Mammary epithelial cell (primary cell): ENCODE data around the gene GGT7.

ENCODE experiments used
- CTCF ChIP-seq, 2 donors: IDR thresholded peaks in 1 of 2; conservative IDR thresholded peaks in 1 of 2; 2 replicates each; pipeline ENCODE4 v1.5.1; 2011 to 2012; ENCODE audit warnings: inconsistent platforms in 2 of 2, low read length in 2 of 2, mild to moderate bottlenecking in 2 of 2, control low read depth in 1 of 2, low read depth in 1 of 2; ENCODE audit not compliant: insufficient read depth in 1 of 2; ENCODE audit errors: extremely low read depth in 1 of 2
- EZH2 ChIP-seq: IDR thresholded peaks from 2 replicates; pipeline ENCODE4 v1.6.1; 2012; ENCODE audit warnings: low read length, inconsistent platforms, borderline replicate concordance

- TF ChIP-seq CTCF (conservative IDR thresholded peaks at IDR 0.05 in 1 of 2, IDR thresholded peaks at IDR 0.05 in 1 of 2; ENCODE audit: extremely low read depth in 1 of 2, insufficient read depth in 1 of 2, low read depth in 1 of 2, low read length in 2 of 2) (no peak), EZH2 (no peak)
Observed at GRCh38 chr20:34824452-34824805, 48.2 kb downstream of the GGT7 start.
